Prostate gland (tissue), 2 donors: ENCODE measurements around the gene PUS1.

Experiments
- CTCF ChIP-seq, 4 experiments: fragments of 200-600 bp in 2 of 4; fragments of 450-650 bp in 2 of 4; sonication (generic) in 2 of 4; IDR thresholded peaks; 1 replicate in 3 of 4; 2 replicates in 1 of 4; pipeline ENCODE4 v1.5.1; 2016 to 2019; ENCODE audit warnings: antibody characterized with exemption in 4 of 4, mild to moderate bottlenecking in 2 of 4, moderate library complexity in 2 of 4
- POLR2A ChIP-seq: fragments of 450-650 bp; IDR thresholded peaks from one replicate; pipeline ENCODE4 v1.6.1; 2016; ENCODE audit warnings: antibody characterized with exemption, mild to moderate bottlenecking

GRCh38 chr12:131914179-131914702, 14.8 kb upstream of the PUS1 start:
- no peak for TF ChIP-seq CTCF (IDR thresholded peaks at IDR 0.05)
- TF ChIP-seq POLR2A, result no peak
